HEK293T (cell line): ENCODE results near the gene KLHDC7B.

ENCODE experiments used
- BHLHE40 ChIP-seq: fragments of 450-650 bp; IDR thresholded peaks from 2 replicates; pipeline ENCODE4 v1.6.1; 2016; ENCODE audit warnings: mild to moderate bottlenecking, moderate library complexity, borderline replicate concordance
- CTBP1 ChIP-seq: fragments of 450-650 bp; IDR thresholded peaks from 2 replicates; pipeline ENCODE4 v1.6.1; 2016; ENCODE audit warnings: borderline replicate concordance
- ELF4 ChIP-seq: fragments of 450-650 bp; IDR thresholded peaks from 2 replicates; pipeline ENCODE4 v1.6.1; 2017; ENCODE audit warnings: antibody characterized with exemption
- FOXA1 ChIP-seq: fragments of 450-650 bp; IDR thresholded peaks from 2 replicates; pipeline ENCODE4 v1.6.1; 2016; ENCODE audit warnings: mild to moderate bottlenecking
- FOXK2 ChIP-seq: fragments of 450-650 bp; IDR thresholded peaks from 2 replicates; pipeline ENCODE4 v1.6.1; 2016; ENCODE audit warnings: mild to moderate bottlenecking
- HDGF ChIP-seq: fragments of 450-650 bp; IDR thresholded peaks from 2 replicates; pipeline ENCODE4 v1.6.1; 2017; ENCODE audit warnings: antibody characterized with exemption, borderline replicate concordance
- NFRKB ChIP-seq: fragments of 450-650 bp; IDR thresholded peaks from 2 replicates; pipeline ENCODE4 v1.6.1; 2016; ENCODE audit warnings: mild to moderate bottlenecking, moderate library complexity
- PKNOX1 ChIP-seq: fragments of 450-650 bp; IDR thresholded peaks from 2 replicates; pipeline ENCODE4 v1.6.1; 2016
- SP1 ChIP-seq: fragments of 450-650 bp; IDR thresholded peaks from 2 replicates; pipeline ENCODE4 v1.6.1; 2017
- SUZ12 ChIP-seq: fragments of 450-650 bp; IDR thresholded peaks from 2 replicates; pipeline ENCODE4 v1.6.1; 2016; ENCODE audit warnings: mild to moderate bottlenecking
- ZNF384 ChIP-seq: fragments of 450-650 bp; IDR thresholded peaks from 2 replicates; pipeline ENCODE4 v1.6.1; 2016

DNA sequence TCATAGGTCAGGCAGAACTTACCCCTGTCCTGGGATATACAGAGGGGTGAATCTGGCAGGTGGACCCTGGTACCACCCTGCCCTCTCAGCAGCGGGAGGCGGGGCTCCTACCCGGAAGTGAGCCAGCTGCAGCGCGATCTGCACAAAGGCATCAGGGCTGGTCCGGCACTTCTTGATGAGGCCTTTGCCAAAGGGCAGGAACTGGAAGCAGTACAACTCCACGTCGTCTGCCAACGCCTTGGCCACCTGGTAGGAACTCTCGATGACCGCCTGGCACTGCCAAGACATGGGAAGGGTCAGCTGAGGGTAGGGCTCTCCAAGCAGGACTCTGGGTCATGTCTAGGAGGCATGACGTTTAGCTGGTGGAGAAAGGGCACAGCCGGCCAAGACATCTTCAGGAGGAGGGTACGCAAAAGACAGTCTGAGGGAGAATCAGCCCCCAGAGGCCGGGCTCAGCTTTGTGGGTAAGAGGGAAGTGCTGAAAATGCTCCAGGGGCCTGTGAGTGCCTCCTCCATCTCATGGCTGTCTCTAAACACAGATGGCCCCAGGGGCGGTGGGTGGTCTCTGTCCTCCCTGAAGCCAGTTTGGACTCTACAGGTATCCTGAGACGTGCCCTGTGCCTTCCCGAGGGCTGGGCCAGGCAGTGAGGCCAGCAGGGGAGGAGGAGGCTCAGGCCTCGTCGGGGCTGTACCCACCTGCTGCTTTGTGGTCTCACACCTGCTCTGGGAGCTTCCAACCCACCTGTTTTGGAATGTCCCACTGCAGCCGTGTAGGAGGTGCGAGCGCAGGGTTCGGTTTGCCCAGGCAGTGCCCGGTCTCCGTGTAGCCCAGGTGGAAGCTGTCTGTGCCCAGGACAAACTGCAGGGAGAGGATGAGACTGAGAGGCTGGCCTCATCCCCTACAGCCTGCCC, 25.8 kb downstream of the KLHDC7B start:
- TF ChIP-seq ELF4 (no peak), CTBP1 (no peak), BHLHE40 (no peak), ZNF384 (no peak), NFRKB (no peak), SP1 (no peak), FOXK2 (no peak), PKNOX1 (no peak), SUZ12 (no peak), FOXA1 (no peak), HDGF (no peak)
